OCI-LY3 (cell line): ENCODE results near the gene NTRK2.

Experiments
- EZH2phosphoT487 ChIP-seq: fragments of 200-600 bp; shearing (Covaris generic); IDR thresholded peaks from 2 replicates; pipeline ENCODE4 v1.6.1; 2018; ENCODE audit warnings: antibody characterized with exemption, mixed run types, low read depth
- TF ChIP-seq, protein P1 (sequence below): fragments of 200-600, 300-600 bp; sonication (generic); IDR thresholded peaks from 2 replicates; pipeline ENCODE4 v1.5.1; 2014; ENCODE audit warnings: antibody characterized with exemption, low read length, low read depth

DNA sequence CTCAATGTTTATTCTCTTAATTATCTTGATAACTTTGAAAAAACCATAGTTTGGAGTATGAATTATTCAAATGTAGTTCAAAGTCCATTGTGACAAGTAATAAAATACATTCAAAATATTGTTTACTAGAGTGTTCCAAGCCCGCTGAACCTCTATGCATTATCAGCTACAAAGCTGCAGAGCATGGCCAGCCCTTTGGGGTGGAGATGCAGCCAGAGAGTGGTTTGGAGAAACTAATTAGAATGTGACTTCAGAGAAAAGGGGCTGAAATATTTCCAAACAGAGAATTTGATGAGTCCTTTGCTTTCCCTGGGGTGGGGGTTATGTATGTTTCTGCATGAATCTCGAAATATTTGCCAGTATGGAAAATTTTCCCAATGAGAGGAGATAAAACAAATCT lies 211.3 kb downstream of the NTRK2 start:
- TF ChIP-seq, protein P1, sequence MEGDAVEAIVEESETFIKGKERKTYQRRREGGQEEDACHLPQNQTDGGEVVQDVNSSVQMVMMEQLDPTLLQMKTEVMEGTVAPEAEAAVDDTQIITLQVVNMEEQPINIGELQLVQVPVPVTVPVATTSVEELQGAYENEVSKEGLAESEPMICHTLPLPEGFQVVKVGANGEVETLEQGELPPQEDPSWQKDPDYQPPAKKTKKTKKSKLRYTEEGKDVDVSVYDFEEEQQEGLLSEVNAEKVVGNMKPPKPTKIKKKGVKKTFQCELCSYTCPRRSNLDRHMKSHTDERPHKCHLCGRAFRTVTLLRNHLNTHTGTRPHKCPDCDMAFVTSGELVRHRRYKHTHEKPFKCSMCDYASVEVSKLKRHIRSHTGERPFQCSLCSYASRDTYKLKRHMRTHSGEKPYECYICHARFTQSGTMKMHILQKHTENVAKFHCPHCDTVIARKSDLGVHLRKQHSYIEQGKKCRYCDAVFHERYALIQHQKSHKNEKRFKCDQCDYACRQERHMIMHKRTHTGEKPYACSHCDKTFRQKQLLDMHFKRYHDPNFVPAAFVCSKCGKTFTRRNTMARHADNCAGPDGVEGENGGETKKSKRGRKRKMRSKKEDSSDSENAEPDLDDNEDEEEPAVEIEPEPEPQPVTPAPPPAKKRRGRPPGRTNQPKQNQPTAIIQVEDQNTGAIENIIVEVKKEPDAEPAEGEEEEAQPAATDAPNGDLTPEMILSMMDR: no peak
- TF ChIP-seq EZH2phosphoT487: no peak
